GM13976 (cell line): ENCODE results near the gene CPOX.

ENCODE experiments used
- DNase-seq: peaks from one replicate; pipeline ENCODE4 v3.0.0; 2012; ENCODE audit warnings: low spot score
- in situ Hi-C: fragments of 300-500 bp; cut with MboI; formaldehyde crosslinking; loops from one replicate; pipeline ENCODE4 v1.12.0; 2022; ENCODE audit warnings: low sequenced_read_pairs, mixed read lengths, inconsistent platforms; ENCODE audit not compliant: unreplicated experiment
- TF ChIP-seq, protein P1 (sequence below): IDR thresholded peaks from 2 replicates; pipeline ENCODE4 v1.5.1; 2012; ENCODE audit warnings: borderline replicate concordance, mild to moderate bottlenecking; ENCODE audit not compliant: insufficient read depth; ENCODE audit errors: extremely low read depth, missing control alignments, control extremely low read depth

The CPOX gene

DNA sequence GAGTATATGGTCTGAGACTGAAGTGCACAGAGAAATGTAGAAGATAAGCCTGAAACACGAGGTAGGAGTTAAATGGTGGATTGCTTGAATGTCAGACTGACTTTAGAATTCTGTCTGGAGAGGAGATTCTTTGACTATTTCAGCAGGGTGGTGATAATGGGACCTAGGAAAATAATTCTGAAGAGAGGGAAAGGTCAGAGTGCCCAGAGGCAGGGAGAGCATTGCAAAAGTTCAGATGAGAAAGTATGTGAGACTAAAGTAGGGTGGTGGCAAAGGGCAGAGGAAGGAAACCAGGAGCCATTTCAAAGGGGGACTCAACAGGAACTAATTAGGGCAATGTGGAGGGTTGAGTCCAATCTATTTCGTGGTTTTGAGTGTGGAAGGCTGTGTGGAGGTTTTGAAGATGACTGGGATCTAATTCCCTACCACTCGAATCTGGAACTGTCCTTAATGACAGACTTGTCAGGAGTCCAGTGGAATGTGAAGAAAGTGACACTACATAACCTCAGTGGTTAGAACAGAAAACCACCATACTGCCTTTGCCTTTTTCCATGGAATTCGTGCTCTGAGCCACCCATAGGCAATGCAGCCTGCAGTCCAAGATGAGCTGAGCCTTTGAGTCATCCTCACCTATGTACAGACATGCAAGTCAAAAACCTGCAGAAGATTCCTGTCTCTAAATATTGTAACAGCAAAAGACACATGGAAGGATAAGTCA is 16.1 kb downstream of the CPOX start:
- in situ Hi-C loops, result no loop called here
- TF ChIP-seq, protein P1, sequence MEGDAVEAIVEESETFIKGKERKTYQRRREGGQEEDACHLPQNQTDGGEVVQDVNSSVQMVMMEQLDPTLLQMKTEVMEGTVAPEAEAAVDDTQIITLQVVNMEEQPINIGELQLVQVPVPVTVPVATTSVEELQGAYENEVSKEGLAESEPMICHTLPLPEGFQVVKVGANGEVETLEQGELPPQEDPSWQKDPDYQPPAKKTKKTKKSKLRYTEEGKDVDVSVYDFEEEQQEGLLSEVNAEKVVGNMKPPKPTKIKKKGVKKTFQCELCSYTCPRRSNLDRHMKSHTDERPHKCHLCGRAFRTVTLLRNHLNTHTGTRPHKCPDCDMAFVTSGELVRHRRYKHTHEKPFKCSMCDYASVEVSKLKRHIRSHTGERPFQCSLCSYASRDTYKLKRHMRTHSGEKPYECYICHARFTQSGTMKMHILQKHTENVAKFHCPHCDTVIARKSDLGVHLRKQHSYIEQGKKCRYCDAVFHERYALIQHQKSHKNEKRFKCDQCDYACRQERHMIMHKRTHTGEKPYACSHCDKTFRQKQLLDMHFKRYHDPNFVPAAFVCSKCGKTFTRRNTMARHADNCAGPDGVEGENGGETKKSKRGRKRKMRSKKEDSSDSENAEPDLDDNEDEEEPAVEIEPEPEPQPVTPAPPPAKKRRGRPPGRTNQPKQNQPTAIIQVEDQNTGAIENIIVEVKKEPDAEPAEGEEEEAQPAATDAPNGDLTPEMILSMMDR, result no peak
- no peak for DNase-seq

DNA sequence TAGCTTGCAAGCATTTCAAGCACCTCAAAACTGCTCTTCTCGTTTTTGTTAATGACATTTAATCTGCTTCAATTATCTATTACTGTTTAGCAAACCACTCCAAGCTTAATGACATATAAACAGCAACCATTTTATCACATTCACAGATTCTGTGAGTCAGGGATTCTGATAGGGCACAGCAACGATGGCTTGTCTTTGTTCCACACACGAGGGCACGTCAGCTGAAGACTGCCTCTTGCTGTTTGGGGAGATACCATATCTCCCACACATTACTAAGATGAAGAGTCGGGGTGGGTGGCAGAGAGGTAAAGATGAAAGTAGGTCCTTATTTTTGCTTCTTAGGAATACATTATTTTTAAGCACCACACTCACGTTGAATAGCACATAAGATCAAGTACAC is 19.3 kb downstream of the CPOX start:
- TF ChIP-seq, protein P1, result no peak
- no peak for DNase-seq

DNA sequence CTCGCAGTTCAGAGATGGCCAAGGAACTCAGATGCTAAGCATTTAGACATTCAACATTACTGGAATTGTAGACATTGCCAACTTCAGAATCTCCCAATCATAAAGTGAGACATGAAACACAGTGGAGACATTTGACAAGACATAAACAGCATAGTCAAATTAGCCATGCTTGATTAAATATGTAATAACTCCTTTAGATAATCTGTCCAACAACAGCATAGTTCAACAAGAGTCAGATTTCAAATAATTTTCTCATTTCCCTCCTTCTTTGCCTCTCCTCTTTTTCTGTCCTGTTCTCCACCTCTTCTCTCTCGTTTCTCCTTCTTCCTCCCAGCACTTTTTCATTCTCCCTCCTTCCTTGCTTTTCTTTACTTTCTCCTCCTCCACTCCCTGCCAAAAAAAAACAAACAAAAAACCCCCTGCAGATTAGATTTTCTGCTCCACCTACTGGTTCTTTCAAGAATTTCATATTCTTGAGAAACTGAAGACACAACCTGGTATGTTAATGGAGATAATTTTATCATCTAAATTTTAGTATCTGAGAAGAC is 20.2 kb downstream of the CPOX start:
- in situ Hi-C loops, result no loop called here
- no peak for DNase-seq
- TF ChIP-seq, protein P1, result peak; percentile 30

More for the DNA sequence above, 19.3 kb downstream of the CPOX start:
- in situ Hi-C loops, result no loop called here

DNA sequence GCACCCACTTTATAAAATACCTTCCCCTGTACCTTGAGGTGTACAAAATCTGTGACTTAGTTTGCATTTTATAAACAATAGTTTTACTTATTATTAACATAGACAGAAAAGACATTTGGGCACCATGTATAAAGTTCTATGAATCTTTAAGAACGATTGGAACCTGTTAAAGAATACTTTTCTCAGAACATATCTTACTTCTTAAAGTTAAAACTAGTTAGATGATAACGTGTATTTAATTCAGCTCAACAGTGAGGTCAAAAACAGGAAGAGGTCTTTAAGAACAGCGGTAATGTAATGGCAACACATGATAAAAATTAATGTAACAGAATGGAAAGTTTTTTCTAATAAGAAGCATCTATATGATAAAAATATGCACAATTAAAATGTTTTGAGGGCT is 25.0 kb downstream of the CPOX start:
- in situ Hi-C loops, result no loop called here
- DNase-seq, result no peak
- TF ChIP-seq, protein P1, result no peak

DNA sequence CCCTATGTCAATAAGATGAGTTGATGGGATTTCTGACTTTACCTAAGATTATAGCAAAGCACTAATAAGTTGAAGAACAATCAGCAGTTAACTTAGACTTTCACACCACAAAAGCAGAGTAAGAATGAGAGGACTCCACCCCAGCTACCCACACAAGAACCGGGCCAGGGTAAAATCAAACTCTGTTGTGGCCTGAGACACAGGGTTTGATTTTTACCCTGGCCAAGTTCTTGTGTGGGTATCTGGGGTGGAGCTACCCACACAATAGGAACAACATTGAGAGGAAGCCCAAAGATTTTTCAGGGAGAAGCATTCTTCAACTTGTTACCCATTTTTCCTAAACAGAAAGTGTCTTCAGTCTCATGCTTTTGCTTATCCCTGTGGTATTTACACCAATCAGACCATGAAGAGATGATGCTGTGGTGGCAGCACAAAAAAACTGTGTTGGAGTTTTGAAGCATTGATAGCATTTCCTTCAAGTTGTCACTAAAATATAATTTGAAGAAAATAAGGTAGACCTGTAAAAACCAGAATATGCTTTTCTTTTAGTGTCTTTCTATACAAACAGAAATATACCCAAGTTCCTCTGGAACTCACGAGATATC is 25.6 kb downstream of the CPOX start:
- in situ Hi-C loops, result no loop called here
- DNase-seq, result no peak
- TF ChIP-seq, protein P1, result no peak

DNA sequence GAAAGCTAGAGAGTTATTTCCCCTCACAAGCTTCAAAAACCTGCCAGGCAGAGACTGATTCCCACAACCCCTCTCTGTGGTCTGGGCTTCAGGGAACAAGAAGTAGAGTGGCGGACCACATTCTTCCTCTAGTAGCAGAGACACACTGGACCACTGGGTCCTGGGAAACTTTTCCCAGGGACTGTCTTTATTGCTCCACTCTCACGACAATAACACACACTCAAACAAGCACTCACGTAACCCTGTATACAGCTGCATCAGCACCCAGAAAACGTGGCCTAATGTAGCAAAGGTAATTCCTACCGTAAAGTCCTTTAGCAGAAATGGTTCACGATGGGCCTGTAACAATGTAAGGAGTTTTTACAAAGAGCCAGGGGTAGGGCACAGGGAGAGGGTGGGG is 27.6 kb downstream of the CPOX start:
- TF ChIP-seq, protein P1, result no peak
- DNase-seq, result no peak
- in situ Hi-C loops, result no loop called here

DNA sequence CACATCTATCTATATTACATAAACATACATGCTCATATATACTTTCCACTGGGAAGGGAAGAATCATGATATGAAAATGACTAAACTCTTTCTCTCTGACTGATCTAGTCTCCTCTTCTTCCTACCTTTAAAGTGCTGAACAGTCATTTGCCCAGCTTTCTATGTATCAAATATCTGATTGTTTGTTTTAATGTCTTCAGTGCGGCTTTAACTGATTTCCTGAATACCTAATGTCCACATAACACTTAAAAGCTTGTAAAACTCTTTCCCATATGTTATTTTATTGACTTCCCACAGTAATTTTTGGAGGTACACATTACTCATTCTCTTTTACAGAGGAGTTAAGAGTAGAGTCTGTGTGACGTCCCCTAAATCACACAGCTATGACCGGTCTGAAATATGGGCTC is 28.2 kb downstream of the CPOX start:
- TF ChIP-seq, protein P1, result no peak
- in situ Hi-C loops, result no loop called here
- DNase-seq, result no peak
